HEK293 (cell line): ENCODE measurements around the gene ZFP57.

Source experiments
- CTCF ChIA-PET: fragments of 350-600 bp; formaldehyde crosslinking; extraction: SDS; loops from one replicate; lab custom pipeline; 2021; ENCODE audit warnings: antibody characterized with exemption; lab: Yijun Ruan, JAX
- POLR2A ChIA-PET: fragments of 300-600 bp; formaldehyde crosslinking; extraction: SDS; loops from one replicate; lab custom pipeline; 2020; ENCODE audit warnings: antibody characterized with exemption, inconsistent platforms; lab: Yijun Ruan, JAX
- H3K27ac ChIP-seq: fragments of 200-500 bp; sonication (Bioruptor generic); 2 replicates; pipeline ENCODE4 v1.5.1; 2014; ENCODE audit warnings: low read depth, low read length, control low read depth, inconsistent platforms; ENCODE audit errors: extremely low read depth
- H3K36me3 ChIP-seq, 2 experiments: fragments of 200-500 bp in 1 of 2; sonication (Bioruptor generic) in 1 of 2; 1 replicate in 1 of 2; 2 replicates in 1 of 2; pipeline ENCODE4 v1.5.1; 2014 to 2017; ENCODE audit warnings: inconsistent platforms in 2 of 2, low read length in 2 of 2; ENCODE audit not compliant: control insufficient read depth in 2 of 2, insufficient read depth in 1 of 2
- H3K4me1 ChIP-seq: fragments of 200-500 bp; sonication (Bioruptor generic); 2 replicates; pipeline ENCODE4 v1.5.1; 2014; ENCODE audit warnings: mild to moderate bottlenecking, low read length, inconsistent platforms; ENCODE audit not compliant: control insufficient read depth, insufficient read depth
- H3K4me3 ChIP-seq: 2 replicates; pipeline ENCODE4 v1.5.1; 2011; ENCODE audit warnings: low read depth, mild to moderate bottlenecking, control low read depth, low read length, moderate library complexity
- H3K9me3 ChIP-seq: fragments of 200-500 bp; sonication (Bioruptor generic); 2 replicates; pipeline ENCODE4 v1.5.1; 2014; ENCODE audit warnings: low read depth, low read length, inconsistent platforms; ENCODE audit not compliant: control insufficient read depth, insufficient read depth
- BCL11B ChIP-seq: fragments of 450-650 bp; formaldehyde crosslinking; IDR thresholded peaks from 2 replicates; pipeline ENCODE4 v1.5.1; 2016; ENCODE audit warnings: low read depth, missing biosample characterization, missing genetic modification characterization
- EGR2 ChIP-seq: fragments of 450-650 bp; formaldehyde crosslinking; IDR thresholded peaks from 2 replicates; pipeline ENCODE4 v1.5.1; 2016; ENCODE audit warnings: low read depth, missing biosample characterization, missing genetic modification characterization
- GFI1B ChIP-seq: fragments of 450-650 bp; formaldehyde crosslinking; IDR thresholded peaks from 2 replicates; pipeline ENCODE4 v1.5.1; 2016; ENCODE audit warnings: missing biosample characterization, missing genetic modification characterization
- GLIS1 ChIP-seq: fragments of 450-650 bp; formaldehyde crosslinking; IDR thresholded peaks from 2 replicates; pipeline ENCODE4 v1.5.1; 2016; ENCODE audit warnings: missing biosample characterization, missing genetic modification characterization
- PRDM1 ChIP-seq: fragments of 450-650 bp; formaldehyde crosslinking; IDR thresholded peaks from 2 replicates; pipeline ENCODE4; 2016; ENCODE audit warnings: missing biosample characterization, missing genetic modification characterization
- PRDM2 ChIP-seq: fragments of 450-650 bp; formaldehyde crosslinking; IDR thresholded peaks from 2 replicates; pipeline ENCODE4 v1.5.1; 2016; ENCODE audit warnings: missing biosample characterization, missing genetic modification characterization, borderline replicate concordance
- SCRT1 ChIP-seq: fragments of 450-650 bp; formaldehyde crosslinking; IDR thresholded peaks from 2 replicates; pipeline ENCODE4 v1.5.1; 2016; ENCODE audit warnings: missing biosample characterization, missing genetic modification characterization, borderline replicate concordance
- ZEB2 ChIP-seq: fragments of 450-650 bp; formaldehyde crosslinking; IDR thresholded peaks from 2 replicates; pipeline ENCODE4 v1.5.1; 2016; ENCODE audit warnings: missing biosample characterization, missing genetic modification characterization
- ZNF138 ChIP-seq: fragments of 450-650 bp; formaldehyde crosslinking; IDR thresholded peaks from 2 replicates; pipeline ENCODE4 v1.5.1; 2016; ENCODE audit warnings: missing biosample characterization, missing genetic modification characterization, borderline replicate concordance
- ZNF324 ChIP-seq: fragments of 450-650 bp; formaldehyde crosslinking; IDR thresholded peaks from 2 replicates; pipeline ENCODE4 v1.5.1; 2016; ENCODE audit warnings: missing biosample characterization, missing genetic modification characterization
- ZNF473 ChIP-seq: fragments of 450-650 bp; formaldehyde crosslinking; IDR thresholded peaks from 2 replicates; pipeline ENCODE4 v1.5.1; 2017; ENCODE audit warnings: missing biosample characterization, missing genetic modification characterization
- ZNF521 ChIP-seq: fragments of 450-650 bp; formaldehyde crosslinking; IDR thresholded peaks from 2 replicates; pipeline ENCODE4 v1.5.1; 2017; ENCODE audit warnings: missing biosample characterization, mild to moderate bottlenecking, missing genetic modification characterization
- ZNF548 ChIP-seq: fragments of 450-650 bp; formaldehyde crosslinking; IDR thresholded peaks from 2 replicates; pipeline ENCODE4 v1.5.1; 2016; ENCODE audit warnings: missing biosample characterization, missing genetic modification characterization
- ZNF658 ChIP-seq: fragments of 450-650 bp; formaldehyde crosslinking; IDR thresholded peaks from 2 replicates; pipeline ENCODE4; 2016; ENCODE audit warnings: missing biosample characterization, missing genetic modification characterization
- ZNF664 ChIP-seq: fragments of 450-650 bp; formaldehyde crosslinking; IDR thresholded peaks from 2 replicates; pipeline ENCODE4 v1.5.1; 2016; ENCODE audit warnings: missing biosample characterization, missing genetic modification characterization
- ZNF707 ChIP-seq: fragments of 450-650 bp; formaldehyde crosslinking; IDR thresholded peaks from 2 replicates; pipeline ENCODE4 v1.5.1; 2016; ENCODE audit warnings: missing biosample characterization, missing genetic modification characterization
- ZNF837 ChIP-seq: fragments of 450-650 bp; formaldehyde crosslinking; IDR thresholded peaks from 2 replicates; pipeline ENCODE4 v1.5.1; 2016; ENCODE audit warnings: missing biosample characterization, missing genetic modification characterization

The ZFP57 gene

GRCh38 chr6:29661071-29661470 is 19.9 kb downstream of the ZFP57 start:
- H3K27ac ChIP-seq, result no peak overlapping the region
- ChIA-PET CTCF (interaction anchor here (0.5 to 10.1 kb wide), 3 partner anchors 10 to 202 kb away, joined by 3 to 287 read pairs (median 3); no protein-coding TSS in a partner anchor), POLR2A (interaction anchor here (0.8 kb wide), 1 partner anchor 26 kb away, joined by 4 read pairs; no protein-coding TSS in a partner anchor)
- H3K9me3 ChIP-seq, result no peaks in the 10 kb centered on the region
- no peak overlapping the region for H3K4me3 ChIP-seq
- TF ChIP-seq ZEB2 (tag by site-specific recombination) (no peak), ZNF658 (no peak), ZNF138 (tag by site-specific recombination) (no peak), ZNF837 (tag by site-specific recombination) (no peak), GFI1B (tag by site-specific recombination) (no peak), ZNF664 (tag by site-specific recombination) (no peak), ZNF548 (no peak), GLIS1 (no peak), ZNF473 (no peak)
- H3K4me1 ChIP-seq, result no peaks in the 10 kb centered on the region
- no peaks in the 10 kb centered on the region for H3K36me3 ChIP-seq

GRCh38 chr6:29656798-29657197 is 24.2 kb downstream of the ZFP57 start, which contains the start of gene MOG:
Gene MOG (plus strand): TSS chr6:29657092. CDS start chr6:29657210, 118 bp downstream.
- POLR2A ChIA-PET, result no interaction called here
- TF ChIP-seq ZNF521 (no peak), SCRT1 (tag by site-specific recombination) (no peak), BCL11B (tag by site-specific recombination) (no peak), PRDM2 (no peak), EGR2 (tag by site-specific recombination) (no peak), ZNF707 (no peak)
- TF ChIP-seq, all 188 proteins: peak for 0
- Histone ChIP-seq H3K27ac (no peak within 1 kb of the TSS), H3K36me3 (no peaks in the 10 kb centered on the region), H3K4me3 (no peak within 1 kb of the TSS), H3K9me3 (no peaks in the 10 kb centered on the region), H3K4me1 (no peaks in the 10 kb centered on the region; the same call in 1 of the 2 replicates)
- CTCF ChIA-PET, result interaction anchor here (0.6 to 10.5 kb wide), 10 partner anchors 6 to 94 kb away, joined by 3 to 287 read pairs (median 4); no protein-coding TSS in a partner anchor

GRCh38 chr6:29656157-29656556 is 24.8 kb downstream of the ZFP57 start:
- H3K9me3 ChIP-seq, result no peaks in the 10 kb centered on the region
- H3K36me3 ChIP-seq, result no peaks in the 10 kb centered on the region
- POLR2A ChIA-PET, result no interaction called here
- no peaks in the 10 kb centered on the region; the same call in 1 of the 2 replicates for H3K4me1 ChIP-seq
- TF ChIP-seq PRDM1 (tag by site-specific recombination), result 0 out of 2 replicates have a peak, but pooled peaks have one; percentile 9
- TF ChIP-seq ZNF324 (tag by site-specific recombination), result no peak
- no peak overlapping the region for H3K27ac ChIP-seq
- H3K4me3 ChIP-seq, result no peak overlapping the region
- CTCF ChIA-PET, result interaction anchor here (0.6 to 10.5 kb wide), 7 partner anchors 7 to 46 kb away, joined by 3 to 287 read pairs (median 6); no protein-coding TSS in a partner anchor
